PC-9 (cell line): Measurements from ENCODE around the gene C5orf52.

Experiments used
- CTCF ChIP-seq: fragments of 200-600 bp; sonication (generic); conservative IDR thresholded peaks from 2 replicates; pipeline ENCODE4 v1.6.1; 2017; ENCODE audit warnings: mixed run types, antibody characterized with exemption, mild to moderate bottlenecking, moderate library complexity
- EZH2 ChIP-seq: fragments of 200-600 bp; sonication (generic); IDR thresholded peaks from 2 replicates; pipeline ENCODE4 v1.8.0; 2017; ENCODE audit warnings: antibody characterized with exemption, low read depth

GRCh38 chr5:157672976-157673375 is 1.6 kb downstream of the C5orf52 start:
- no peak for TF ChIP-seq CTCF
- TF ChIP-seq EZH2: no peak
